ENCODE results near the gene ZNF280B.

DNA sequence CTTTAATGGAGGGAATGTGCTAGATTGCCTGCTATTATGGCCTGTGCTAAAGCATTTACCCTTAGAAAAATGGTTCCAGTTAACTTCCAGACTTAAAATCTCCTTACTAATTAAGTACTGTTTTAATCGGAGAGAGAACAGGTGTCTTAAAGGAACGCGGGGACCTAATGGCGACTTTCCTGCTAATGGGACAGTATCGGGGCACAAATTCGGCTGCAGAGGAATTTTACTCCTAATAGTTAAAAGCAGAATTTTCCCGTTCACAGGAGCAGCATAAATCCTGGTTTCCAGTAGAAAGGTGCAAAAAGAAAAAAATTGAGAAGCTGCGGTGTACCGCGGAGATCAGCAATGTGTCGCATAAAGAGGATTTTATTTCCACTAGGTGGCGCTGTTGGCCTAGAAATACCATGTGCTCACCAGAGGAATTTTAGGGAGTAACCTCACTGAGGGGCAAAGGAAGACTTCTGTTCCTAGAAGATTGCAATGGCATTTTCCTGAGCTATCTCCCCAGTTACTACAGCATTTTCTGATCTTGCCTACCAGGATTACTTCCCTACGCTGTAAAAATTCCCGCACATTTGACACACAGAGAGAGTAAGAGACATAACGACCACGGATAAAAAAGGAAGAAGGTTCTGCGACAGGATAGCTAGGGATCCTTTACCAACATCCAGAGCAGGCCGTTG lies 44.5 kb downstream of the ZNF280B start:
- TF ChIP-seq EZH2 (IDR thresholded peaks at IDR 0.05; ENCODE audit: borderline replicate concordance): no peak
- TF ChIP-seq, protein P1, sequence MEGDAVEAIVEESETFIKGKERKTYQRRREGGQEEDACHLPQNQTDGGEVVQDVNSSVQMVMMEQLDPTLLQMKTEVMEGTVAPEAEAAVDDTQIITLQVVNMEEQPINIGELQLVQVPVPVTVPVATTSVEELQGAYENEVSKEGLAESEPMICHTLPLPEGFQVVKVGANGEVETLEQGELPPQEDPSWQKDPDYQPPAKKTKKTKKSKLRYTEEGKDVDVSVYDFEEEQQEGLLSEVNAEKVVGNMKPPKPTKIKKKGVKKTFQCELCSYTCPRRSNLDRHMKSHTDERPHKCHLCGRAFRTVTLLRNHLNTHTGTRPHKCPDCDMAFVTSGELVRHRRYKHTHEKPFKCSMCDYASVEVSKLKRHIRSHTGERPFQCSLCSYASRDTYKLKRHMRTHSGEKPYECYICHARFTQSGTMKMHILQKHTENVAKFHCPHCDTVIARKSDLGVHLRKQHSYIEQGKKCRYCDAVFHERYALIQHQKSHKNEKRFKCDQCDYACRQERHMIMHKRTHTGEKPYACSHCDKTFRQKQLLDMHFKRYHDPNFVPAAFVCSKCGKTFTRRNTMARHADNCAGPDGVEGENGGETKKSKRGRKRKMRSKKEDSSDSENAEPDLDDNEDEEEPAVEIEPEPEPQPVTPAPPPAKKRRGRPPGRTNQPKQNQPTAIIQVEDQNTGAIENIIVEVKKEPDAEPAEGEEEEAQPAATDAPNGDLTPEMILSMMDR (IDR thresholded peaks at IDR 0.05; ENCODE audit: poor library complexity): peak; percentile 75

All from hepatocyte (in vitro differentiated cells).